Measurements from ENCODE around the gene CNOT6L.
"Not testable (repeated sequence)": the region's sequence is repeated elsewhere in the genome, so short reads cannot be mapped to it uniquely, and the experiment has no call there.

Gene CNOT6L

DNA sequence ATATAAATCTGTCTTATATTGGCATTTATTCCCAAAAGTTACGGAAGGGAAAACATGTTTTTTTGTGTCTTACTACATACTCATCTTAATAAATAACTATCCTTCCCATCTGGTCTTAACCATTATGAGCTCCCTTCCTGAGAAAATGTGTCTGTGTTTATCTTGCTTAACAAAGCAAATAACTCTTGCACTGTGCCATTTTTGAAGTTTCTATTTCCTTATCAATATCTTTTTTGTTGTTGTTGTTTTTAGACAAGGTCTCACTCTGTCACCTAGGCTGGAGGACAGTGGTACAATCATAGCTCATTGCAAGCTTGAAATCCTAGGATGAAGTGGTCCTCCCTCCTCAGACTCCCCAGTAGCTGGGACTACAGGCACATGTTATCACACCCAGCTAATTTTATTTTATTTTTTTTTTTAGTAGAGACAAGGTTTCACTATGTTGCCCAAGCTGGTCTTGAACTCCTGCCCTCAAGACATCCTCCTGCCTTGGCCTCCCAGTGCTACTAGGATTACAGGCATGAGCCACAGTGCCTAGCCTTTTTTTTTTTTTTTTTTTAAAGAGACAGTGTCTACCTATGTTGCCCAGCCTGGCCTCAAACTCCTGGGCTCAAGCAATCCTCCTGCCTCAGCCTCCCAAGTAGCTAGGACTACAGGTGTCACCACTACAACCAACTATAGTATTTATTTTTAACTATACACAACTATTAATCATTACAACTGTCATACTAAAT lies 36.9 kb downstream of the CNOT6L start:
- Histone ChIP-seq H3K27me3 (ENCODE audit: control insufficient read depth, insufficient read depth, low read length) (no peaks in the 10 kb centered on the region), H3K4me1 (ENCODE audit: control insufficient read depth, insufficient read depth, low read length) (no peaks in the 10 kb centered on the region), H3K9me3 (ENCODE audit: control insufficient read depth, insufficient read depth, low read length) (no peaks in the 10 kb centered on the region), H3K27ac (ENCODE audit: low read length) (no peak overlapping the region), H3K4me3 (ENCODE audit: low read length) (no peak overlapping the region), H3K36me3 (ENCODE audit: control insufficient read depth, insufficient read depth, low read length) (no peaks in the 10 kb centered on the region)
- no CpG with 5 or more reads among the region's 1 CpG for WGBS (ENCODE audit: insufficient coverage, insufficient read length)
- DNase-seq (ENCODE audit: low read depth, low spot score): no peak

DNA sequence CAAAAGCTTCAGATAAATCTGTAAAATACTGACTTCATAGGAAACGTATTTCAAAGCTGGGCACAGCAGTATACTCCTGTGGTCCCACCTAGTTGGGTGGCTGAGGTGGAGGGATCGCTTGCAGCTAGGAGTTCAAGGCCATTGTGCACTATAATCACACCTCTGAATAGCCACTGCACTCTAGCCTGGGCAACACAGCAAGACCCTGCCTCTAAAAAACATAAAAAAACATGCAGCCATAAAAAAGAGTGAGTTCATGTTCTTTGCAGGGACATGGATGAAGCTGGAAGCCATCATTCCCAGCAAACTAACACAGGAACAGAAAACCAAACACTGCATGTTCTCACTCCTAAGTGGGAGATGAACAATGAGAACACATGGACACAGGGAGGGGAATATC lies 38.4 kb downstream of the CNOT6L start:
- not testable (repeated sequence) for H3K9me3 ChIP-seq (ENCODE audit: control insufficient read depth, insufficient read depth, low read length); H3K36me3 ChIP-seq (ENCODE audit: control insufficient read depth, insufficient read depth, low read length); H3K27me3 ChIP-seq (ENCODE audit: control insufficient read depth, insufficient read depth, low read length); DNase-seq (ENCODE audit: low read depth, low spot score); H3K27ac ChIP-seq (ENCODE audit: low read length); H3K4me1 ChIP-seq (ENCODE audit: control insufficient read depth, insufficient read depth, low read length); H3K4me3 ChIP-seq (ENCODE audit: low read length)
- no CpG with 5 or more reads among the region's 2 CpGs for WGBS (ENCODE audit: insufficient coverage, insufficient read length)

DNA sequence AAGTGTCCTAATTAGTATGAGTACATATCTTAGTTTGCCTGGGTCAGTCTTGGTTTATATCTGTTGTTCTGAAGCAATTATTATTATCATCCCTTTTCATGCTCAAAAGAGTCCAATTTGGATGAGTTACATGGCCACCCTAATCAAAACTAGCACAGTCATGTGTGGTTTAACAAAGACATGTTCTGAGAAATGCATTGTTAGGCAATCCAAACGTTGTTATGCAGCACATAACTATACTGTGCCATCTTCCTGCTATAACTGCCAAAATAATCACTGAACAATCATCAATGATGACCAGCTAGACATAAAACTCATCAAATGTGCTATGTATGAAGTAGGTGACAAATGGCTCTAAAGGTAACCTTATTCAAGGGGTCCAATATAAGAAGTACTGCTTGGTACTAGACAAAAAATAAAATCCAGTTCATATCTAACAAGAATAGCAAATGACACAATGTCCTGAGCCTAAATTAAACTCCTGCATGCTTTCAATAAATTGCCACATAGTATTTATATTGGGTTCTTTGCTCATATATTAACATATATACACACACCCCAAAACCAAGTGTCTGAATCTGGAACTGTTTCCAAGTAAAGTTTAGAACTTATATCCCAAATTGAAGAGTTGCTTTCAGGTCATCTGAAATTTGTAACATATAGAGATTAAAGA lies 41.9 kb downstream of the CNOT6L start:
- H3K27ac ChIP-seq (ENCODE audit: low read length): no peak overlapping the region

DNA sequence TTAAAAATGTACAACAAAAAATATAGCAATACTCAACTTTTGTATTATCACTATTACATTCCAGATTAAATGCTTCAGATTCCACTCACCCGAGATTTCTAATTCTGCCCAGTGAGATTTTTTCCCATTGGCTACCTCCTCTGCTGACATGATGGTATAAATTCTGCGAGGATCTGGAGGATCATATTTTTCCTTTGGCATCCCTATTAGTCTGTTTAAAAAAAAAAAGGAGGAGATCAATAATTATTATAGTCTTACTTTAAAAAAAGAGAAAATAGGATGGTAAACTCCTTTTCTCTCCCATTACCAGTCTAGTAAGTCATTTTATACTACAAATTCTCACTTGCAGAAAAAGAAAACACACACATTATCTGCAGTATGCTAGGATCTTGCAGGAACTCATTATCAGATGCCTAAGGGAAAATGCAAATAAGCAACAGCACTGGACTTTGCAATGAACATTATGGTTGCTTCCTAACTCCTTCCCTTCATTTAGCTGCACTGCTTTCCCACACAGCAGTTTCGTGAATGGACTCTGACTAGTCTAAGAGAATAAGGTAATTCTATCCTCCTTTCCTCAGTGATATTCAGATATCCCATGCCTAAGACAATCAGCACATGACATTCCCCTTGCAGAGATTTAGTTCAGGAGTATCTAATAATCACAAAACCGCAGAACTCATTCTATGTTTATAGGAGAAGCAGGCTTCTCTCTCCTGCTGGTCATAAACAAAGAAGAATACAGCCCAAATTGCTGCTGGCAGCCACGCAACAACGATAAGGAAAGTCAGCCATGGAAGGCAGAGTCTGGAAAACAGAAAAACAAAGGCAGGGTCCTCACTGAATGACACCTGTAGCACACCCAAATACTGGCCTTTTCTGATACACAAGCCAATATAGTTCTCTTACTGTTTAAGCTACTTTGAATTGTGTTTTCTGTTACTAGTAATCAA lies 42.7 kb downstream of the CNOT6L start:
- WGBS (ENCODE audit: insufficient coverage, insufficient read length): no CpG with 5 or more reads among the region's 6 CpGs
- Histone ChIP-seq H3K4me1 (ENCODE audit: control insufficient read depth, insufficient read depth, low read length) (no peaks in the 10 kb centered on the region; the same call in 1 of the 2 replicates), H3K36me3 (ENCODE audit: control insufficient read depth, insufficient read depth, low read length) (no peaks in the 10 kb centered on the region), H3K27me3 (ENCODE audit: control insufficient read depth, insufficient read depth, low read length) (no peaks in the 10 kb centered on the region), H3K4me3 (ENCODE audit: low read length) (no peak overlapping the region), H3K27ac (ENCODE audit: low read length) (no peak overlapping the region), H3K9me3 (ENCODE audit: control insufficient read depth, insufficient read depth, low read length) (no peaks in the 10 kb centered on the region)
- no peak for DNase-seq (ENCODE audit: low read depth, low spot score)

More for the DNA sequence above, 41.9 kb downstream of the CNOT6L start:
- DNase-seq (ENCODE audit: low read depth, low spot score): no peak
- no peaks in the 10 kb centered on the region for H3K36me3 ChIP-seq (ENCODE audit: control insufficient read depth, insufficient read depth, low read length)
- H3K9me3 ChIP-seq (ENCODE audit: control insufficient read depth, insufficient read depth, low read length): no peaks in the 10 kb centered on the region
- H3K4me3 ChIP-seq (ENCODE audit: low read length): no peak overlapping the region
- WGBS (ENCODE audit: insufficient coverage, insufficient read length): no CpG with 5 or more reads among the region's 1 CpG
- H3K4me1 ChIP-seq (ENCODE audit: control insufficient read depth, insufficient read depth, low read length): no peaks in the 10 kb centered on the region; the same call in 1 of the 2 replicates
- H3K27me3 ChIP-seq (ENCODE audit: control insufficient read depth, insufficient read depth, low read length): no peaks in the 10 kb centered on the region

DNA sequence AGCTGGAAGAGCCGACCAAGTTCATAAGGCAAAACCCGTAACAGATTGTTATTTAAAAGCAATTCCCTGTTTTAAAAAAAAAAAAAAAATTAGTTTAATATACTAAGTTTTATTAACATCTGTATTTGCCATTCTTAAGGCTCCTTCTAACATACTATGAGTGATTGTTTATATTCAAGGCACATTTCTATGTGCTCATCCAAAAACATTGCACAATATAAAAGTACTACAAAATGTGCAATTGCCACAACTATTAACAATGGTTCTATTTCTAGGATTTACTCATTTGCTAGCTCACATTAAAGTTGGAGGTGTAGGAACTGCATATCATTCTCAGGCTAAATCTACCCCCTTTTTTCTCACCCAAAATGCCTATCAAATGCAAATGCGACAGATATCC lies 46.1 kb downstream of the CNOT6L start:
- WGBS (ENCODE audit: insufficient coverage, insufficient read length): no CpG with 5 or more reads among the region's 3 CpGs
- Histone ChIP-seq H3K9me3 (ENCODE audit: control insufficient read depth, insufficient read depth, low read length) (no peaks in the 10 kb centered on the region), H3K27me3 (ENCODE audit: control insufficient read depth, insufficient read depth, low read length) (no peaks in the 10 kb centered on the region)

DNA sequence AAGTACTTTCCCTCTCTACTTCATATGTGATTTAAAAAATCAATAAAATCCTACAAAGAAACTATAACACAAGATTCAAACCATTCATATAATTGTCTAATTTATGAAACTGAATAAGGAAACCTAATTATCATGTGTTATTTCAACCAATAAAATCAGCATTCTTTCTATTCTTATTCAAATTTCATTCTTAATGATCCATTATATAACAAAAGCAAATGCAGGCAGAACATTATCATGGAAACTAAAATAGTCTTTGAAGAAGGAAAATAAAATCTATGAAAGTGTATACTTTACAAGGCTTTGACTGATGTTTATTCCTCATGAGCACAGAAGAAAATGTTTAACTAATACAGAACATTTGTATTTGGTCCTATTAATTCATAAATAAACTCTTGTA lies 47.6 kb downstream of the CNOT6L start:
- H3K27me3 ChIP-seq (ENCODE audit: control insufficient read depth, insufficient read depth, low read length): no peaks in the 10 kb centered on the region
- no peaks in the 10 kb centered on the region for H3K36me3 ChIP-seq (ENCODE audit: control insufficient read depth, insufficient read depth, low read length)
- no peak for DNase-seq (ENCODE audit: low read depth, low spot score)
- H3K9me3 ChIP-seq (ENCODE audit: control insufficient read depth, insufficient read depth, low read length): no peaks in the 10 kb centered on the region
- no peak overlapping the region for H3K27ac ChIP-seq (ENCODE audit: low read length)
- no peak overlapping the region for H3K4me3 ChIP-seq (ENCODE audit: low read length)
- H3K4me1 ChIP-seq (ENCODE audit: control insufficient read depth, insufficient read depth, low read length): no peaks in the 10 kb centered on the region; the same call in 1 of the 2 replicates

More for the DNA sequence above, 46.1 kb downstream of the CNOT6L start:
- Histone ChIP-seq H3K27ac (ENCODE audit: low read length) (no peak overlapping the region), H3K4me1 (ENCODE audit: control insufficient read depth, insufficient read depth, low read length) (no peaks in the 10 kb centered on the region; the same call in 1 of the 2 replicates), H3K36me3 (ENCODE audit: control insufficient read depth, insufficient read depth, low read length) (no peaks in the 10 kb centered on the region), H3K4me3 (ENCODE audit: low read length) (no peak overlapping the region)
- DNase-seq (ENCODE audit: low read depth, low spot score): no peak

DNA sequence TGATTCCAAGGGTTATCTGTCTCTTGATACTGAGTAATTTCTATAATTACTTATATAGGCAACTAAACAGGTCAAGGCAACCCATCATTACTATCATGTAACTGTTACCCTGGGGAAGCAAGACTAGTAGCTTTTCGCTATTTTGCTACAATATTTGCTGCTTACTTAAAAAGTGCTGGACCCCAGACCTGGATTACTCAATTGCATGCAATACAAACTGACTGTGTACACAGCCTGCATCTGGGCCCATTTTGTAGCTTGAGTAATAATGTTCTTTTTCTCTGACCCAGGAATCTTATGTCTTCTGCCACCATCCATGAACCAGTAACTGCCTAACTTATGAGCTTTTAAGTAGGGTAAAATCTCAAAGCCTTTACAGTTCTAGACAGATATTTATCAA lies 53.4 kb downstream of the CNOT6L start:
- Histone ChIP-seq H3K27ac (ENCODE audit: low read length) (no peak overlapping the region), H3K9me3 (ENCODE audit: control insufficient read depth, insufficient read depth, low read length) (no peaks in the 10 kb centered on the region), H3K4me3 (ENCODE audit: low read length) (no peak overlapping the region), H3K4me1 (ENCODE audit: control insufficient read depth, insufficient read depth, low read length) (no peaks in the 10 kb centered on the region), H3K36me3 (ENCODE audit: control insufficient read depth, insufficient read depth, low read length) (no peaks in the 10 kb centered on the region), H3K27me3 (ENCODE audit: control insufficient read depth, insufficient read depth, low read length) (no peaks in the 10 kb centered on the region)
- DNase-seq (ENCODE audit: low read depth, low spot score): no peak
- no CpG with 5 or more reads among the region's 1 CpG for WGBS (ENCODE audit: insufficient coverage, insufficient read length)

DNA sequence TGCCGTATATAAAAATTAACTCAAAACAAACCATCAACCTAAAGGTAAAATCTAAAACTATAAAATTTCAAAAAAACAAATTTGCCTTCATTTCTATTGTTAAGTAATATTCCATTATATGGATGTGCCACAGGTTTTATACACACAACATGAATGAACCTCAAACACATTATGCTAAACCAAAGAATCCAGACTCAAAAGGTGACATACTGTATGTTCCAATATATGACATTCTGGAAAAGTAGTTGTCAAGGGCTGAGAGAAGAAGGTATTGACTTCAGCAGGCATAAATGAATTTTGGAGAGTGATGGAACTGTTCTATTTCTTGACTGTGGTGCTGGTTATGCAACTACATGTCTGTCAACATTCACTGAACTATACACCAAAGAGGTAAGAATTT lies 56.6 kb downstream of the CNOT6L start:
- H3K27me3 ChIP-seq (ENCODE audit: control insufficient read depth, insufficient read depth, low read length): no peaks in the 10 kb centered on the region
- H3K4me1 ChIP-seq (ENCODE audit: control insufficient read depth, insufficient read depth, low read length): no peaks in the 10 kb centered on the region
- no peak overlapping the region for H3K27ac ChIP-seq (ENCODE audit: low read length)
- no peak overlapping the region for H3K4me3 ChIP-seq (ENCODE audit: low read length)
- H3K9me3 ChIP-seq (ENCODE audit: control insufficient read depth, insufficient read depth, low read length): no peaks in the 10 kb centered on the region
- WGBS (ENCODE audit: insufficient coverage, insufficient read length): 100% methylated on average over 1 of the region's 1 CpG
- H3K36me3 ChIP-seq (ENCODE audit: control insufficient read depth, insufficient read depth, low read length): no peaks in the 10 kb centered on the region
- no peak for DNase-seq (ENCODE audit: low read depth, low spot score)

DNA sequence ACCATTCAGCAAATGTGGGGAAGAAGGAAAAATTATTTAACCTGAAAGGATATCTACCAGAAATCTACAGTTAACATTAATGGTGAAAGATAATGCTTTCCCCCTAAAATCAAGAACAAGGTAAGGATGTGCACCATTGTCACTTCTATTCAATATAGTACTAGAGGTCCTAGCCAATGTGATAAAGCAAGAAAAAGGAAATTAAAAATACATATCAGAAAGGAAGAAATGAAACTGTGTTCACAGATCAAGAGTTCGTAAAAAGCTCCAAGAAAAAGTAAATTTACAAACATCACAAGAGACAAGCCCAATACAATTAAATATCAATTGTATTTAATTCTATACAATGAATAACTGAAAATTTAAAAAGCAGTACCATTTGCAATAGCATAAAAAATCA lies 57.6 kb downstream of the CNOT6L start:
- no peaks in the 10 kb centered on the region for H3K9me3 ChIP-seq (ENCODE audit: control insufficient read depth, insufficient read depth, low read length)
- no peaks in the 10 kb centered on the region for H3K4me1 ChIP-seq (ENCODE audit: control insufficient read depth, insufficient read depth, low read length)
- H3K27ac ChIP-seq (ENCODE audit: low read length): no peak overlapping the region
- no peaks in the 10 kb centered on the region for H3K36me3 ChIP-seq (ENCODE audit: control insufficient read depth, insufficient read depth, low read length)
- no peak overlapping the region for H3K4me3 ChIP-seq (ENCODE audit: low read length)
- WGBS (ENCODE audit: insufficient coverage, insufficient read length): no CpG with 5 or more reads among the region's 1 CpG
- no peaks in the 10 kb centered on the region for H3K27me3 ChIP-seq (ENCODE audit: control insufficient read depth, insufficient read depth, low read length)
- no peak for DNase-seq (ENCODE audit: low read depth, low spot score)

DNA sequence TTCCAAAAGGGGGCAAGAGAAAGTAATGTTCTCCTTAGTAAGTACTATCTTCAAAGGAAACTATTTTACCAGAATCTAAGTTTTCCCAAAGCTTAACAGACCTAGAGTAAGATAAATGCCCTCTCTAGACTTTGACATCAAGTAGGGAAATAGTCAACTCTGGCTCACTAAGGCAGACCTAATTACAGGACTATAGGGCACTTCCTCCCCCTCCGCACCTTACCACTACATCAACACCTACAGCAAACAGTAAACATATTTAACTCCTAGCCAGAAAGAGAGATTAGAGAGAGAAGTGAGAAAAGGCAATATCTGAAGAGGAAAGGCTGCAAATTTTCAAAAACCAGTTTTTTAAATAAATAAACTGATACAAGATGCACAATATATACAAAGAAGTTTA lies 60.4 kb downstream of the CNOT6L start:
- Histone ChIP-seq H3K27me3 (ENCODE audit: control insufficient read depth, insufficient read depth, low read length) (no peaks in the 10 kb centered on the region), H3K9me3 (ENCODE audit: control insufficient read depth, insufficient read depth, low read length) (no peaks in the 10 kb centered on the region), H3K36me3 (ENCODE audit: control insufficient read depth, insufficient read depth, low read length) (no peaks in the 10 kb centered on the region), H3K27ac (ENCODE audit: low read length) (no peak overlapping the region), H3K4me3 (ENCODE audit: low read length) (no peak overlapping the region), H3K4me1 (ENCODE audit: control insufficient read depth, insufficient read depth, low read length) (no peaks in the 10 kb centered on the region)
- WGBS (ENCODE audit: insufficient coverage, insufficient read length): no CpG with 5 or more reads among the region's 1 CpG
- no peak for DNase-seq (ENCODE audit: low read depth, low spot score)
